A673 (cell line): Measurements from ENCODE around the gene AKAP7. TPM values are rescaled to one million over a fixed set of nuclear protein-coding genes. Genes with fewer than 3 reads are reported as not detected.

Experiments
- BruUV-seq: library from RNA; stranded (reverse); fragments of 400-500 nt; replicated peaks from 2 replicates; lab custom pipeline; 2021; lab: Mats Ljungman, UMichigan
- CTCF ChIA-PET: fragments of 300-600 bp; sonication (Branson Sonifier 250); formaldehyde crosslinking; loops from one replicate; lab custom pipeline; 2022; ENCODE audit warnings: antibody characterized with exemption; lab: Charles Lee
- POLR2A ChIA-PET: fragments of 300-600 bp; sonication (Branson Sonifier 250); formaldehyde crosslinking; loops from one replicate; lab custom pipeline; 2022; ENCODE audit warnings: antibody characterized with exemption; ENCODE audit not compliant: low non-redundant PET; lab: Charles Lee
- DNase-seq: peaks from one replicate; pipeline ENCODE4 v3.0.0-alpha.2; 2015; ENCODE audit warnings: low spot score
- H3K27ac ChIP-seq: fragments of 200-600 bp; sonication (generic); 2 replicates; pipeline ENCODE4 v1.5.1; 2016; ENCODE audit warnings: mixed run types, low read depth, mild to moderate bottlenecking, mixed read lengths, antibody characterized with exemption, low read length; ENCODE audit not compliant: poor library complexity, severe bottlenecking
- H3K27me3 ChIP-seq: fragments of 200-600 bp; sonication (generic); replicated peaks from 2 replicates; pipeline ENCODE4 v1.6.1; 2017; ENCODE audit warnings: mixed run types, low read depth, mild to moderate bottlenecking, mixed read lengths, antibody characterized with exemption, low read length; ENCODE audit not compliant: insufficient read depth, poor library complexity
- H3K36me3 ChIP-seq: fragments of 200-600 bp; sonication (generic); 2 replicates; pipeline ENCODE4 v1.6.1; 2016; ENCODE audit warnings: mixed run types, mild to moderate bottlenecking, mixed read lengths, antibody characterized with exemption, low read length; ENCODE audit not compliant: insufficient read depth, poor library complexity, severe bottlenecking
- H3K4me1 ChIP-seq: fragments of 200-600 bp; sonication (generic); 2 replicates; pipeline ENCODE4 v1.6.1; 2017; ENCODE audit warnings: mixed run types, mild to moderate bottlenecking, mixed read lengths, antibody characterized with exemption, low read length; ENCODE audit not compliant: insufficient read depth, poor library complexity, severe bottlenecking
- H3K4me3 ChIP-seq: fragments of 200-600 bp; sonication (generic); 2 replicates; pipeline ENCODE4 v1.5.1; 2016; ENCODE audit warnings: low read depth, mixed run types, mild to moderate bottlenecking, mixed read lengths, low read length; ENCODE audit not compliant: poor library complexity, severe bottlenecking
- H3K9me3 ChIP-seq: fragments of 200-600 bp; sonication (generic); 2 replicates; pipeline ENCODE4 v1.6.1; 2016; ENCODE audit warnings: mixed run types, low read depth, mild to moderate bottlenecking, mixed read lengths, antibody characterized with exemption, low read length; ENCODE audit not compliant: poor library complexity, severe bottlenecking
- EZH2 ChIP-seq: fragments of 200-600 bp; sonication (generic); IDR thresholded peaks from 2 replicates; pipeline ENCODE4 v1.6.1; 2017; ENCODE audit warnings: borderline replicate concordance, low read depth, mild to moderate bottlenecking, mixed read lengths, antibody characterized with exemption, low read length; ENCODE audit not compliant: poor library complexity, severe bottlenecking
- intact Hi-C: fragments of 100-400 bp; cut with micrococcal nuclease; formaldehyde crosslinking; loops from one replicate; pipeline ENCODE4 v1.10.0; 2022; ENCODE audit not compliant: unreplicated experiment
- total RNA-seq: library from RNA; stranded (reverse); gene quantifications from 2 replicates; pipeline ENCODE4 v1.2.3, GENCODE V29; 2021
- TF ChIP-seq, protein P1 (sequence below): fragments of 300-800, 200-600 bp; sonication (generic); conservative IDR thresholded peaks from 2 replicates; pipeline ENCODE4 v1.5.1; 2017; ENCODE audit warnings: low read depth, mild to moderate bottlenecking, antibody characterized with exemption, low read length, moderate library complexity, mixed read lengths

Gene AKAP7
- total RNA-seq, 1 experiment from 2014 or later: 59.5 TPM

DNA sequence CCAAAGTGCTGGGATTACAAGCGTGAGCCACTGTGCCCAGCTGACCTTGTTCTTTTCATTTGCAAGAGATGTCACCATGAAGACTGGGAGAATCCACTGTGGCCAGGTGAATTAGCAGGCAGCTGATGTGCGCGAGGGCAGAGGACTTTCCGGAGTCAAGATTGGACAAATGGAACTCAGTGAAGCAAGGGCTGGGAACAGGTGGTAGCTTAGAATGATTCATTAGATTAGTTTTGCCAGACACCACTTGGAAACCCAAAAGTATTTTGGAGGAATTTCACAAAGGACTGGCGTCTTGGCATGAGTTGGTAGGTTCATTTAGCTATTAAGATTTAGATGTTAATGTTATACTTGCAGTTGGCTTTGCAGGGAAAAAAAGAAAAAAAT is 4.7 kb upstream of the AKAP7 start:
- H3K9me3 ChIP-seq: no peaks in the 10 kb centered on the region
- no peak overlapping the region for H3K4me3 ChIP-seq
- no peak overlapping the region for H3K27ac ChIP-seq
- no TSS peak for BruUV-seq
- H3K36me3 ChIP-seq: no peaks in the 10 kb centered on the region
- no peaks in the 10 kb centered on the region for H3K27me3 ChIP-seq
- CTCF ChIA-PET: no interaction called here
- TF ChIP-seq, protein P1, sequence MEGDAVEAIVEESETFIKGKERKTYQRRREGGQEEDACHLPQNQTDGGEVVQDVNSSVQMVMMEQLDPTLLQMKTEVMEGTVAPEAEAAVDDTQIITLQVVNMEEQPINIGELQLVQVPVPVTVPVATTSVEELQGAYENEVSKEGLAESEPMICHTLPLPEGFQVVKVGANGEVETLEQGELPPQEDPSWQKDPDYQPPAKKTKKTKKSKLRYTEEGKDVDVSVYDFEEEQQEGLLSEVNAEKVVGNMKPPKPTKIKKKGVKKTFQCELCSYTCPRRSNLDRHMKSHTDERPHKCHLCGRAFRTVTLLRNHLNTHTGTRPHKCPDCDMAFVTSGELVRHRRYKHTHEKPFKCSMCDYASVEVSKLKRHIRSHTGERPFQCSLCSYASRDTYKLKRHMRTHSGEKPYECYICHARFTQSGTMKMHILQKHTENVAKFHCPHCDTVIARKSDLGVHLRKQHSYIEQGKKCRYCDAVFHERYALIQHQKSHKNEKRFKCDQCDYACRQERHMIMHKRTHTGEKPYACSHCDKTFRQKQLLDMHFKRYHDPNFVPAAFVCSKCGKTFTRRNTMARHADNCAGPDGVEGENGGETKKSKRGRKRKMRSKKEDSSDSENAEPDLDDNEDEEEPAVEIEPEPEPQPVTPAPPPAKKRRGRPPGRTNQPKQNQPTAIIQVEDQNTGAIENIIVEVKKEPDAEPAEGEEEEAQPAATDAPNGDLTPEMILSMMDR: no peak
- no peak for TF ChIP-seq EZH2
- POLR2A ChIA-PET: no interaction called here
- no peak for DNase-seq
- intact Hi-C loops: loop anchor here (5.0 kb wide), 1 partner anchor 402 kb away; no protein-coding TSS in a partner anchor
- H3K4me1 ChIP-seq: peaks cover 34% of the 10 kb centered on the region

DNA sequence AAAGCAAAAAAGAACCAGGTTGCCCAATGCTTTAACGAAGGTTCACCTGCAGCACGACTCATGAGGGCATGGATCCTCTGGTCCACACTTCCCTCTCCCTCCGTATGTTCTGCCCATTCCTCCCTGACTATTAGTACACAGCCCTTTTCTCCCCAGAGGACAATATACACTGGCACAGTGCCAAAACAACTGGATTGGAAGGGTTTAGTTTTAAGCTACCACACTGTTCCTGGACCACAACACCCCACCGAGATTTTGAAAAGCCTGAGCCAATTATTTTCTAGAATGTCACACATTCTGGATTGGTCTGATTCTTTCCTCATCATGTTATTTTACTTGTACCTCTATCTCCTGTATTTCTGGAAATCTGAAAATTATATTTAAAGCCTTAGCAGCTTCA is 2.9 kb upstream of the AKAP7 start:
- CTCF ChIA-PET: no interaction called here
- no peak overlapping the region for H3K27ac ChIP-seq
- intact Hi-C loops: loop anchor here (5.0 kb wide), 1 partner anchor 400 kb away; no protein-coding TSS in a partner anchor
- no TSS peak for BruUV-seq
- peaks cover 18% of the 10 kb centered on the region for H3K4me1 ChIP-seq
- H3K36me3 ChIP-seq: no peaks in the 10 kb centered on the region
- no peak overlapping the region for H3K4me3 ChIP-seq
- POLR2A ChIA-PET: no interaction called here
- no peaks in the 10 kb centered on the region for H3K27me3 ChIP-seq
- no peak for TF ChIP-seq EZH2
- TF ChIP-seq, protein P1: no peak
- no peaks in the 10 kb centered on the region for H3K9me3 ChIP-seq
- peak; percentile 80 for DNase-seq

- ChIA-PET POLR2A (interaction anchor here (0.5 kb wide), 1 partner anchor 1457 kb away, joined by 4 read pairs; no protein-coding TSS in a partner anchor), CTCF (no interaction called here)
- Histone ChIP-seq H3K4me3 (peak overlapping the region; percentile 66), H3K36me3 (peaks cover 12% of the 10 kb centered on the region), H3K9me3 (no peaks in the 10 kb centered on the region), H3K27ac (peak overlapping the region; percentile 94), H3K27me3 (no peaks in the 10 kb centered on the region), H3K4me1 (peaks cover 28% of the 10 kb centered on the region)
- no peak for TF ChIP-seq EZH2
- TF ChIP-seq, protein P1: no peak
- no peak for DNase-seq
- TSS peak; percentile 77 for BruUV-seq
- intact Hi-C loops: loop anchor here (5.0 kb wide), 1 partner anchor 398 kb away; no protein-coding TSS in a partner anchor
These were observed 867 bp upstream of the AKAP7 start for GRCh38 chr6:131134220-131134979.
